Lower lobe of right lung (tissue), 2 donors: ENCODE results near the gene COMMD10. TPM values are rescaled to one million over a fixed set of nuclear protein-coding genes. Genes with fewer than 3 reads are reported as not detected.

ENCODE experiments used
- ATAC-seq, 2 donors: fragments of 200-7000 bp; cut with Tn5 transposase; one replicate each; pipeline ENCODE4 v1.9.1; 2020 to 2022; ENCODE audit warnings: mild to moderate bottlenecking in 2 of 2, moderate library complexity in 2 of 2
- DNase-seq: peaks from one replicate; pipeline ENCODE4 v3.0.0-alpha.2; 2020
- H3K27ac ChIP-seq: fragments of 200-600 bp; one replicate; pipeline ENCODE4 v1.8.0; 2022
- H3K27me3 ChIP-seq: fragments of 200-600 bp; one replicate; pipeline ENCODE4 v1.8.0; 2022; ENCODE audit warnings: low read depth
- H3K36me3 ChIP-seq: fragments of 200-600 bp; one replicate; pipeline ENCODE4 v1.8.0; 2022; ENCODE audit warnings: mild to moderate bottlenecking
- H3K4me1 ChIP-seq: fragments of 200-600 bp; one replicate; pipeline ENCODE4 v1.8.0; 2022
- H3K4me3 ChIP-seq: fragments of 200-600 bp; one replicate; pipeline ENCODE4 v1.8.0; 2022; ENCODE audit warnings: mild to moderate bottlenecking
- H3K9me3 ChIP-seq: fragments of 200-600 bp; one replicate; pipeline ENCODE4 v1.8.0; 2022
- CTCF ChIP-seq: fragments of 200-600 bp; IDR thresholded peaks from one replicate; pipeline ENCODE4 v1.8.0; 2022; ENCODE audit warnings: antibody characterized with exemption, mild to moderate bottlenecking
- intact Hi-C: fragments of 100-400 bp; cut with DNase I; formaldehyde crosslinking; loops from one replicate; pipeline ENCODE4 v1.11.0; 2022
- total RNA-seq: library from RNA; stranded (reverse); fragmentation: NEBNext Ultra II Directional; extraction: Animal tissue kit (Norgen Biotek cat#: 25700); gene quantifications from one replicate; pipeline ENCODE4 v1.2.1, GENCODE V29; 2021
- donor health status: DM: no; HTN: yes; CAD: no; lungs with severe emphysema.

COMMD10 gene
- total RNA-seq, 1 donor from 2014 or later, result 33.8 TPM

- TF ChIP-seq CTCF, result no peak
- Histone ChIP-seq H3K36me3 (no peaks in the 10 kb centered on the region), H3K4me3 (no peak overlapping the region), H3K4me1 (no peaks in the 10 kb centered on the region), H3K27ac (no peak overlapping the region), H3K9me3 (peaks cover 19% of the 10 kb centered on the region), H3K27me3 (no peaks in the 10 kb centered on the region)
- intact Hi-C loops, result no loop called here
- ATAC-seq (no peak), DNase-seq (no peak)
Observed at GRCh38 chr5:116273448-116274242, 188.8 kb downstream of the COMMD10 start.

GRCh38 chr5:116274251-116274650 is 189.4 kb downstream of the COMMD10 start:
- Histone ChIP-seq H3K4me3 (no peak overlapping the region), H3K27ac (no peak overlapping the region), H3K36me3 (no peaks in the 10 kb centered on the region), H3K27me3 (no peaks in the 10 kb centered on the region), H3K4me1 (no peaks in the 10 kb centered on the region), H3K9me3 (peaks cover 19% of the 10 kb centered on the region)
- TF ChIP-seq CTCF, result no peak
- DNase-seq, result no peak
- no peak for ATAC-seq
- intact Hi-C loops, result no loop called here

GRCh38 chr5:116275282-116275681 is 190.5 kb downstream of the COMMD10 start:
- ATAC-seq (no peak), DNase-seq (no peak)
- peaks cover 19% of the 10 kb centered on the region for H3K9me3 ChIP-seq
- H3K27me3 ChIP-seq, result no peaks in the 10 kb centered on the region
- H3K27ac ChIP-seq, result no peak overlapping the region
- H3K4me3 ChIP-seq, result no peak overlapping the region
- intact Hi-C loops, result no loop called here
- no peaks in the 10 kb centered on the region for H3K36me3 ChIP-seq
- H3K4me1 ChIP-seq, result no peaks in the 10 kb centered on the region
- TF ChIP-seq CTCF, result no peak

- TF ChIP-seq CTCF, result no peak
- H3K27ac ChIP-seq, result no peak overlapping the region
- no peaks in the 10 kb centered on the region for H3K36me3 ChIP-seq
- H3K27me3 ChIP-seq, result no peaks in the 10 kb centered on the region
- H3K4me3 ChIP-seq, result no peak overlapping the region
- no peak for ATAC-seq
- H3K9me3 ChIP-seq, result peaks cover 19% of the 10 kb centered on the region
- intact Hi-C loops, result no loop called here
- no peak for DNase-seq
- no peaks in the 10 kb centered on the region for H3K4me1 ChIP-seq
Observed at GRCh38 chr5:116276952-116277351, 192.1 kb downstream of the COMMD10 start.

- Histone ChIP-seq H3K27ac (no peak overlapping the region), H3K4me3 (no peak overlapping the region), H3K27me3 (no peaks in the 10 kb centered on the region), H3K36me3 (no peaks in the 10 kb centered on the region), H3K9me3 (peaks cover 19% of the 10 kb centered on the region), H3K4me1 (no peaks in the 10 kb centered on the region)
- DNase-seq (no peak), ATAC-seq (no peak)
- TF ChIP-seq CTCF, result no peak
- intact Hi-C loops, result no loop called here
Observed at GRCh38 chr5:116280149-116280803, 195.5 kb downstream of the COMMD10 start.
